Right kidney (tissue), 1 donor: ENCODE data around the gene PLCD4.
A peak's percentile ranks its signal among the peaks of the same experiment; 100 is the strongest.

ENCODE experiments used
- DNase-seq: peaks from one replicate; pipeline ENCODE4 v3.0.0-alpha.2; 2016

PLCD4 gene

GRCh38 chr2:218671097-218671653 lies 63.5 kb downstream of the PLCD4 start:
- no peak for DNase-seq

GRCh38 chr2:218671654-218672566 lies 64.2 kb downstream of the PLCD4 start, which contains the start of the genes RNF25 and STK36:
TSS of gene RNF25 (minus strand) at chr2:218672002. CDS start at chr2:218671970, 32 bp downstream.
TSS of gene STK36 (plus strand) at chr2:218672086. CDS start at chr2:218672830, 744 bp downstream.
- DNase-seq = peak; percentile 80

GRCh38 chr2:218679119-218679518 lies 71.4 kb downstream of the PLCD4 start:
- DNase-seq = no peak

- DNase-seq = no peak
These were observed 72.4 kb downstream of the PLCD4 start for GRCh38 chr2:218680061-218680460.
